Esophagus muscularis mucosa (tissue), 4 donors: ENCODE results near the gene ICOS. TPM values are rescaled to one million over a fixed set of nuclear protein-coding genes. Genes with fewer than 3 reads are reported as not detected.

Source experiments
- DNase-seq: peaks from one replicate; pipeline ENCODE4 v3.0.0-alpha.2; 2017; ENCODE audit errors: extremely low spot score
- H3K27ac ChIP-seq, 4 donors: fragments of 200-600 bp; sonication (generic); replicated peaks in 1 of 4; 1 replicate in 3 of 4; 2 replicates in 1 of 4; pipeline ENCODE4 v1.5.1; 2016 to 2019; ENCODE audit warnings: mild to moderate bottlenecking in 1 of 4
- H3K27me3 ChIP-seq, 4 donors: fragments of 200-600 bp; sonication (generic); one replicate each; pipeline versions ENCODE4 v1.5.1 to v1.6.0; 2016 to 2019
- H3K36me3 ChIP-seq, 4 donors: fragments of 200-600 bp; sonication (generic); one replicate each; pipeline ENCODE4 v1.5.1; 2016 to 2019
- H3K4me1 ChIP-seq, 4 donors: fragments of 200-600 bp; sonication (generic); one replicate each; pipeline ENCODE4 v1.5.1; 2016 to 2019
- H3K4me3 ChIP-seq, 4 donors: fragments of 200-600 bp; sonication (generic); 1 replicate in 2 of 4; 2 replicates in 2 of 4; pipeline ENCODE4 v1.5.1; 2016 to 2019; ENCODE audit warnings: mild to moderate bottlenecking in 4 of 4, moderate library complexity in 1 of 4
- H3K9me3 ChIP-seq, 4 donors: fragments of 200-600 bp; sonication (generic); 1 replicate in 3 of 4; 2 replicates in 1 of 4; pipeline ENCODE4 v1.5.1; 2016 to 2019
- EP300 ChIP-seq: sonication (generic); formaldehyde crosslinking; IDR thresholded peaks from one replicate; pipeline ENCODE4 v1.6.1; 2017; ENCODE audit warnings: antibody characterized with exemption
- POLR2A ChIP-seq: fragments of 450-650 bp; IDR thresholded peaks from one replicate; pipeline ENCODE4 v1.6.1; 2017; ENCODE audit warnings: antibody characterized with exemption, moderate library complexity, mild to moderate bottlenecking, low read depth
- POLR2AphosphoS5 ChIP-seq, 2 donors: sonication (generic); formaldehyde crosslinking; IDR thresholded peaks; one replicate each; pipeline ENCODE4 v1.6.1; 2017; ENCODE audit warnings: antibody characterized with exemption in 2 of 2
- WGBS: methylation state at CpG from one replicate; pipeline ENCODE4 v1.1.5; 2018; 5-methylcytosine and 5-hydroxymethylcytosine counted together
- intact Hi-C: fragments of 100-400 bp; cut with DNase I; formaldehyde crosslinking; loops from one replicate; pipeline ENCODE4 v1.15.1; 2023
- total RNA-seq, 4 donors: library from RNA; depleted of rRNA; stranded (reverse); fragments of >200 nt; gene quantifications; one replicate each; pipeline versions ENCODE4 v1.1.0 to v1.2.1, GENCODE V29; 2016
- TF ChIP-seq, protein P1 (sequence below), 3 experiments: fragments of 200-600 bp in 2 of 3; fragments of 450-650 bp in 1 of 3; sonication (generic) in 2 of 3; IDR thresholded peaks; one replicate each; pipeline ENCODE4 v1.5.1; 2017 to 2019; ENCODE audit warnings: antibody characterized with exemption in 3 of 3, mild to moderate bottlenecking in 2 of 3, moderate library complexity in 1 of 3

Gene ICOS, protein sequence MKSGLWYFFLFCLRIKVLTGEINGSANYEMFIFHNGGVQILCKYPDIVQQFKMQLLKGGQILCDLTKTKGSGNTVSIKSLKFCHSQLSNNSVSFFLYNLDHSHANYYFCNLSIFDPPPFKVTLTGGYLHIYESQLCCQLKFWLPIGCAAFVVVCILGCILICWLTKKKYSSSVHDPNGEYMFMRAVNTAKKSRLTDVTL
- under 1 TPM in 2 of 4 donors, not detected in 2; under 0.01 to 0.50 TPM for total RNA-seq

DNA sequence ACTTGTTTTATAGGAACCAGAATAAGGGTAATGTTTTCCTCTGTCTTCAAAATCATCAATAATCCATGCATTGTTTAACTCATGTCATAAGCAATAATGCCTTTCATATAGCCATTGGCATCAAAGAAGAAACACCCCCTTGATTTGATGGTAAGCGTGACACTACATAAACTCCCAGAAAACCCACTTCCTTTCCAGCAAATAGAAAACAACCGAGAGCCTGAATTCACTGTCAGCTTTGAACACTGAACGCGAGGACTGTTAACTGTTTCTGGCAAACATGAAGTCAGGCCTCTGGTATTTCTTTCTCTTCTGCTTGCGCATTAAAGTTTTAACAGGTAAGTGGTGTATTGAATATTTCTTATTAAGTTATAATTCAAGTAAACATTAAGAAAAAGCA lies at the start of gene ICOS:
TSS of gene ICOS (plus strand) at position 229 of the 400 bp plus-strand sequence. CDS start at position 281, 52 bp downstream.
- WGBS: 64% methylated on average over 5 of the region's 5 CpGs
- intact Hi-C loops: no loop called here
- no peaks in the 10 kb centered on the region for H3K36me3 ChIP-seq

DNA sequence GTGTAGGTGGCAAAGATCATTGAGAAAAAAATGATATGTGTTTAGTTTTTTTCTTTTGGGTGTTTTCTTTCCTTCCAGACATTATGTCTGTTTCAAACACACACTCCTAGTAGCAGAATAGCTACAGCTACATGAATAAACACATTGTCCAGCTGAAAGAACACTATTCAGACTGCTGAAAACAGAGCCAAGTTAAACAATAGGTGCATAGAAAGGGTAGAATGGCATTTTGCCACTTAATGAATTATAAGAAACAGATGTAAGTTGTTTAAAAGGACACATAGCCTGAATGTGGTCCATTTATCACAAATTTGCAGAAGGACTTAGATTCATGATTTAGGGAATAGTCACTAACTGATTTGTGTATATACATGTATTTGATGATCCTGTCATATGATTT lies 48.9 kb upstream of the ICOS start:
- TF ChIP-seq EP300 (no peak), POLR2A (no peak), POLR2AphosphoS5 (IDR thresholded peaks at IDR 0.05) (no peak)
- TF ChIP-seq, protein P1, sequence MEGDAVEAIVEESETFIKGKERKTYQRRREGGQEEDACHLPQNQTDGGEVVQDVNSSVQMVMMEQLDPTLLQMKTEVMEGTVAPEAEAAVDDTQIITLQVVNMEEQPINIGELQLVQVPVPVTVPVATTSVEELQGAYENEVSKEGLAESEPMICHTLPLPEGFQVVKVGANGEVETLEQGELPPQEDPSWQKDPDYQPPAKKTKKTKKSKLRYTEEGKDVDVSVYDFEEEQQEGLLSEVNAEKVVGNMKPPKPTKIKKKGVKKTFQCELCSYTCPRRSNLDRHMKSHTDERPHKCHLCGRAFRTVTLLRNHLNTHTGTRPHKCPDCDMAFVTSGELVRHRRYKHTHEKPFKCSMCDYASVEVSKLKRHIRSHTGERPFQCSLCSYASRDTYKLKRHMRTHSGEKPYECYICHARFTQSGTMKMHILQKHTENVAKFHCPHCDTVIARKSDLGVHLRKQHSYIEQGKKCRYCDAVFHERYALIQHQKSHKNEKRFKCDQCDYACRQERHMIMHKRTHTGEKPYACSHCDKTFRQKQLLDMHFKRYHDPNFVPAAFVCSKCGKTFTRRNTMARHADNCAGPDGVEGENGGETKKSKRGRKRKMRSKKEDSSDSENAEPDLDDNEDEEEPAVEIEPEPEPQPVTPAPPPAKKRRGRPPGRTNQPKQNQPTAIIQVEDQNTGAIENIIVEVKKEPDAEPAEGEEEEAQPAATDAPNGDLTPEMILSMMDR (IDR thresholded peaks at IDR 0.05): no peak
- peaks cover 0 to 63% (median 39%) of the 10 kb centered on the region in 4 donors for H3K4me1 ChIP-seq

More for the DNA sequence above, at the start of gene ICOS:
- no peaks in the 10 kb centered on the region for H3K9me3 ChIP-seq
- H3K4me1 ChIP-seq: peaks cover 0 to 5% (median 0%) of the 10 kb centered on the region in 4 donors
- no peak within 1 kb of the TSS for H3K27ac ChIP-seq
- DNase-seq: no peak
- TF ChIP-seq POLR2AphosphoS5 (IDR thresholded peaks at IDR 0.05) (no peak), POLR2A (no peak), EP300 (no peak)
- TF ChIP-seq, protein P1 (IDR thresholded peaks at IDR 0.05): no peak
- H3K4me3 ChIP-seq: no peak within 1 kb of the TSS
- no peaks in the 10 kb centered on the region for H3K27me3 ChIP-seq

DNA sequence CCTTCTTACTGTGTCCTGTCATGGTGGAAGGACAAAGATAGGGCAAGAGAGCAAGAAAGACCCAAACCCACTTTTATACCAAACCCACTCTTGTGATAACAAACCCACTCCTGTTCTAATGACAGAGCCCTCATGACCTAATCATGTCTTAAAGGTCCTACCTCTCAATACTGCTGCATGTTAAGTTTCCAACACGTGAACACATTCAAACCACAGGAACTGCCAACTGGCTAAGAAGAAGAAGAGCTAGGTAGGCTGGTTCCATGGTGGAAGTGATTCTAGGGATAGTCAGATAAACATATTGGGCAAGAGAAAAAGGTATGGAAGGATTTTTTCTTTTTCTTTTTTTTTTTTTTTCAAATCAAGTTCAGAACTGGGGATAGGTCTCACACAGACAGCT lies 47.0 kb upstream of the ICOS start:
- no peak overlapping the region for H3K4me3 ChIP-seq
- 96% methylated on average over 1 of the region's 1 CpG for WGBS
- H3K9me3 ChIP-seq: no peaks in the 10 kb centered on the region
- H3K4me1 ChIP-seq: peaks cover 0 to 65% (median 38%) of the 10 kb centered on the region in 4 donors
- TF ChIP-seq POLR2AphosphoS5 (IDR thresholded peaks at IDR 0.05): no peak
- TF ChIP-seq, protein P1 (IDR thresholded peaks at IDR 0.05): no peak
- TF ChIP-seq EP300: no peak
- no peak for TF ChIP-seq POLR2A
- no peaks in the 10 kb centered on the region for H3K27me3 ChIP-seq
- no peak overlapping the region for H3K27ac ChIP-seq
- intact Hi-C loops: no loop called here
- no peak for DNase-seq
- H3K36me3 ChIP-seq: no peaks in the 10 kb centered on the region

More for the DNA sequence above, 48.9 kb upstream of the ICOS start:
- intact Hi-C loops: no loop called here
- Histone ChIP-seq H3K36me3 (no peaks in the 10 kb centered on the region), H3K27me3 (no peaks in the 10 kb centered on the region), H3K4me3 (no peak overlapping the region), H3K27ac (peak overlapping the region; percentile 23 to 57 (median 46)), H3K9me3 (no peaks in the 10 kb centered on the region)
- no peak for DNase-seq

DNA sequence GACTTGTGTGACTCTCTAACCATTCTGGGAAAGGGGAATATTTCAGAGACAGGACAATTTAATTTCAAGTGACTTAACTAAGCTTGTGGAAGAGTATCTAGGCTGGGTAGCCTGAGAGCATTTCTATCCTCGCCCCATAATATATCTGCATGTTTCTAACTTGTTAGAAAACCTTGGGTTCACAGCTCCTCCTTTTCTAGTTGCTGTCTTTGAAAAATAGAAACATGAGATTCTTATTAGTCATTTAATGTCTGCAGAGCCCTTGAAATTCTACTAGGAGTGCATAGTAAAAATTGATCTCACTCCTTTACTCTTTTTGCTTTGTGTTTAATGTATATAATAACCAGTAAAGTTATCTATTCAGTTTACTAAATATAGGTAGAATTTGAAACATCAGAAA lies 46.6 kb upstream of the ICOS start:
- no peak for DNase-seq
- 88% methylated on average over 1 of the region's 1 CpG for WGBS
- TF ChIP-seq, protein P1 (IDR thresholded peaks at IDR 0.05): no peak
- TF ChIP-seq POLR2A (no peak), POLR2AphosphoS5 (IDR thresholded peaks at IDR 0.05) (no peak)
- H3K4me3 ChIP-seq: no peak overlapping the region
- no peaks in the 10 kb centered on the region for H3K9me3 ChIP-seq
- no peaks in the 10 kb centered on the region for H3K27me3 ChIP-seq
- no peaks in the 10 kb centered on the region for H3K36me3 ChIP-seq
- intact Hi-C loops: no loop called here
- peaks cover 0 to 65% (median 38%) of the 10 kb centered on the region in 4 donors for H3K4me1 ChIP-seq
- H3K27ac ChIP-seq: no peak overlapping the region

DNA sequence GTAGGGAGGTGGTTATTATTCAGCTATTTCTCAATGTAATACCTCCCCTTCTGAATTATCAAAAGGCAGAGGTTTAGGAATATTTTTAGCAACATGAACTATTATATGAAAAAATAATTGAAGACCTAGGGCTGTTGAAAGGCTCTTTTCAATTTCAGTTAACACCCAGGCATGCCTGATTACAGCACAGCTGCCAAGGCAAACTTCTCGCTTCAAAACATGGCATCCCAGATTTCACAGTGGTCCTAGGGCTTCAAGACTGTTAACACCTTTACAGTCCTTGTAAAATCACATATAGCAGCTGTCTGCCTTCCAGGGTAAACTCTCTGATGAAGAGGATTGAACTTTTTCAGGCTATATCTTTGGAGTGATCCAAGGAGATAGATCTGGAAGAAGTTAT lies 45.8 kb upstream of the ICOS start:
- Histone ChIP-seq H3K27ac (no peak overlapping the region), H3K27me3 (no peaks in the 10 kb centered on the region), H3K4me1 (peaks cover 0 to 65% (median 38%) of the 10 kb centered on the region in 4 donors), H3K4me3 (no peak overlapping the region), H3K9me3 (no peaks in the 10 kb centered on the region), H3K36me3 (no peaks in the 10 kb centered on the region)
- DNase-seq: peak; percentile 10
- 60% methylated on average over 1 of the region's 1 CpG for WGBS
- intact Hi-C loops: no loop called here
- TF ChIP-seq, protein P1 (IDR thresholded peaks at IDR 0.05): no peak
- TF ChIP-seq POLR2A (no peak), POLR2AphosphoS5 (IDR thresholded peaks at IDR 0.05) (no peak), EP300 (no peak)
